ENCODE measurements around the gene KRTAP10-3. TPM values are rescaled to one million over a fixed set of nuclear protein-coding genes. Genes with fewer than 3 reads are reported as not detected.

The KRTAP10-3 gene
- total RNA-seq, 1 donor from 2014 or later: not detected

DNA sequence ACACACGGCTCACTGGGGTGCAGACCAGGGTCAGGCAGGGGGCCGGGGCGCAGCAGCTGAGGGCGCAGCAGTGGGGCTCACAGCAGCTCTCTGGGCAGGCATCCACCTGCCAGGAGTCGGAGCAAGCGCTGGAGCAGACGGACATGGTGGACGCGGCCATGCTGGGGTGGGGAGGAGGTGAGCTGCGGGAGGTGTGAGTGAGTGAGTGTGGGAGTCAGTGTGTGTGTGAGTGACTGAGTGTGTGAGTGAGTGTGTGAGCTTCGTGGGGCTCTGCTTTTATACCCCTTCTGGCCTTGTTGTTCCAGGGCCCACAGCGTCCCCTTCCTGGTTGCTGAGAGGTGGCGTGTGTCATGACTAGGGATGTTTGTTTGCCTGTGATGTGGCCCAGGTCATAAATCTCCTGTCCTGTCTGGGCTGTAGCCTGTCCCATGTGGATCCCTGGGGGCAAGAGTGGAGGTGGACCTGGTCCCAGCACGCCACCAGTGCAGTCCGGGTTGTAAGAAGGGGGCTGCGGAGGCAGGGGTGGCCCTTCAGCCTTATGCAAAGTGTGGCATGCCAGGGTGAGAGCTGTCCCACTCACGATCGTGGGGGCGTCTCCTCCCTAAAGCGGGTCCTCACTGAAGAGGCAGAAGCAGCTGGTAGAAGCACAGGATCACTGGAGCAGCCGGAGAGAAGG is 18.5 kb downstream of the KRTAP10-3 start, which contains the start of gene KRTAP10-1:
Gene KRTAP10-1, minus strand, starts transcription at position 205 of the 676 bp plus-strand sequence. Its CDS starts 45 bp downstream, at position 160.
- Mint-ChIP-seq H3K4me3 (ENCODE audit: unreplicated experiment) (no peak within 1 kb of the TSS), H3K27ac (ENCODE audit: unreplicated experiment) (no peak within 1 kb of the TSS), H3K36me3 (ENCODE audit: unreplicated experiment) (no peaks in the 10 kb centered on the region), H3K27me3 (ENCODE audit: unreplicated experiment) (peaks cover 12% of the 10 kb centered on the region), H3K9me3 (ENCODE audit: unreplicated experiment) (no peaks in the 10 kb centered on the region), H3K4me1 (ENCODE audit: unreplicated experiment) (no peaks in the 10 kb centered on the region)
- peak; percentile 83 for DNase-seq (ENCODE audit: extremely low spot score, unreplicated experiment)
- TF ChIP-seq, protein P1, sequence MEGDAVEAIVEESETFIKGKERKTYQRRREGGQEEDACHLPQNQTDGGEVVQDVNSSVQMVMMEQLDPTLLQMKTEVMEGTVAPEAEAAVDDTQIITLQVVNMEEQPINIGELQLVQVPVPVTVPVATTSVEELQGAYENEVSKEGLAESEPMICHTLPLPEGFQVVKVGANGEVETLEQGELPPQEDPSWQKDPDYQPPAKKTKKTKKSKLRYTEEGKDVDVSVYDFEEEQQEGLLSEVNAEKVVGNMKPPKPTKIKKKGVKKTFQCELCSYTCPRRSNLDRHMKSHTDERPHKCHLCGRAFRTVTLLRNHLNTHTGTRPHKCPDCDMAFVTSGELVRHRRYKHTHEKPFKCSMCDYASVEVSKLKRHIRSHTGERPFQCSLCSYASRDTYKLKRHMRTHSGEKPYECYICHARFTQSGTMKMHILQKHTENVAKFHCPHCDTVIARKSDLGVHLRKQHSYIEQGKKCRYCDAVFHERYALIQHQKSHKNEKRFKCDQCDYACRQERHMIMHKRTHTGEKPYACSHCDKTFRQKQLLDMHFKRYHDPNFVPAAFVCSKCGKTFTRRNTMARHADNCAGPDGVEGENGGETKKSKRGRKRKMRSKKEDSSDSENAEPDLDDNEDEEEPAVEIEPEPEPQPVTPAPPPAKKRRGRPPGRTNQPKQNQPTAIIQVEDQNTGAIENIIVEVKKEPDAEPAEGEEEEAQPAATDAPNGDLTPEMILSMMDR (IDR thresholded peaks at IDR 0.05): no peak

DNA sequence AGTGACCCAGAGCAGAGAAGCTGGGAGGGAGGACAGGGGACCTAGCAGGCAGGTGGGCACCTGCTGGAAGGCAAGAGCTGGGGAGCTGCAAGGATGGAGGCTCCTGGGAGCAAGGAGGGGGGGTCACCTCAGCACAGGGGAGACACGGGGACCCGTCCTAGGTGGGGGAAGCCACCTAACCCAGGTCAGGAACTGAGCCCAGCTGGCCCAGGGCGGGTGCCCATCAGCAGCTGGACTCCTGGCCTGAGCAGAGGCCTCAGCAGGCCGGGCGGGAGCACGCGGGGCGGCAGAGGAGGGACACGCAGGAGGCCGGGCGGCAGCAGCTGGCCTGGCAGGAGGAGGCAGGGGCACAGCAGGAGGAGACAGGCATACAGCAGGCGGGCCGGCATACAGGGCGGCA is 19.5 kb downstream of the KRTAP10-3 start:
- Mint-ChIP-seq H3K4me1 (ENCODE audit: unreplicated experiment) (no peaks in the 10 kb centered on the region), H3K27me3 (ENCODE audit: unreplicated experiment) (peaks cover 12% of the 10 kb centered on the region), H3K9me3 (ENCODE audit: unreplicated experiment) (no peaks in the 10 kb centered on the region), H3K27ac (ENCODE audit: unreplicated experiment) (no peak overlapping the region), H3K4me3 (ENCODE audit: unreplicated experiment) (no peak overlapping the region), H3K36me3 (ENCODE audit: unreplicated experiment) (no peaks in the 10 kb centered on the region)
- TF ChIP-seq, protein P1 (IDR thresholded peaks at IDR 0.05): no peak
- peak; percentile 81 for DNase-seq (ENCODE audit: extremely low spot score, unreplicated experiment)

DNA sequence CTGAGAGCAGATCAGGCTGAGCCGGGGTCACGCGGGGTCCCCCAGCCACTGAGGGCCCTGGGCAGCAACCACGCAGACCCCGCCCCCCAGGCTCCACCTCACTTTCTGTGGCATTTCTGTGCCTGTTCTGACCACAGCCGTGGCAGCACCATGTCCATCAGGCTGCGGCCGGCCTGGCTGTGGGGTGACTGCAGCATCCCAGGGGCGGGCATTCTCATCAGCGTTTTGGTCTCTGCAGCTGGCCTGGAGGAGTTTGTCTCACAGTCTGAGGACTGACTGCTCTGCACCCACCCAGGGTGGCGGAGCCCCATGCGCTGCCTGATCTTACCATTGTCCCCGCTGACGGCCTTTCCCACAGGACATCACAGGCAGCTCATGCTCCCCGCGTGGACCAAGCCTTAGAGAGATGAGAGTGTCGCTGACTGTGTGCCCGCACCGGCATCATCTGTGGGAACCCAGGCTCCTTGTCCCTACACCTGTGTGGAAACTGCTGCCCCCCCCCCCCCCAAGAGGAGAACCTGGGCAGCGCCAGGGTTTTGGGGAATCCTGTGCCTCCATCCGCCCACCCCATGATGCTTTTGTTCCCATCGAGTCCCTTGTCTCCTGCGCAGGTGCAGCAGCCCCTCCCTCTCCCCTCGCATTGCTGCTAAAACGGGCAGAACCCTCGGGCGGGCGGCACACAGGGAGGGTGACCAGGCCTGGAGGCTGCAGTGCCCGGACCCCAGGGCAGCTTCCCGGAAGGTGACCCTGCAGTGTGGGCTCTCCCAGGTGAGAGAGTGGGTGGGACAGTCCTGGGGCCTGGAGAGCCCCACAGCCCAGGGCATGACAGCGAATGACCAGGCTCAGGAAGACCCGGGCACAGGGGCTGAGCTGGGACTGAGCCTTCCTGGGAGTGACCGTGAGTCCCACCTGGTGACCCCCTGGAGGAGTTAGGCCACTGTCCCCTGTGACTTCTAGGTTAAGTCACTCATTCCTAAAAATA is 20.4 kb downstream of the KRTAP10-3 start:
- H3K36me3 Mint-ChIP-seq (ENCODE audit: unreplicated experiment): no peaks in the 10 kb centered on the region
- H3K4me1 Mint-ChIP-seq (ENCODE audit: unreplicated experiment): no peaks in the 10 kb centered on the region
- no peak overlapping the region for H3K27ac Mint-ChIP-seq (ENCODE audit: unreplicated experiment)
- DNase-seq (ENCODE audit: extremely low spot score, unreplicated experiment): peak; percentile 80
- H3K4me3 Mint-ChIP-seq (ENCODE audit: unreplicated experiment): no peak overlapping the region
- peaks cover 12% of the 10 kb centered on the region for H3K27me3 Mint-ChIP-seq (ENCODE audit: unreplicated experiment)
- H3K9me3 Mint-ChIP-seq (ENCODE audit: unreplicated experiment): no peaks in the 10 kb centered on the region
- TF ChIP-seq, protein P1 (IDR thresholded peaks at IDR 0.05): no peak

DNA sequence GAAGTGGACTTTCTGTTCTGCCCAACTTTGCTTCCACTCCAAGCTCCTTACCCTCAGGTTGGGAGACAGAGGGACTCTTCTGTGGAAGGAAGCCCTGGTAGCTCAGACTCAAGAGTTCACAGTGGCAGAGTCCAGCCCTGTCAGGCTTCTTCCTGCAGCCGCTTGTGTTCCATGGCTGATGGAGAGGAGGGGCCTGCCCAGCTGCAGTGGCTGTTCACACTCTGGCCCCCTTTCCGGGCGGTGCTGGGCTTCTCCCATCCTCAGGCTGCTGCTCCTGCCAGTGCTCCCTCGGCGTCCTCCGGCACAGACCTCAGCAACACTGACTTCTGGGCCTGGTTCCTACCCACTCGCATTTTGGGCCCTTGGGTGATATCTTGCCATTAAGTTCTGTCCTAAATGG is 22.6 kb downstream of the KRTAP10-3 start:
- no peak for DNase-seq (ENCODE audit: extremely low spot score, unreplicated experiment)
- TF ChIP-seq, protein P1 (IDR thresholded peaks at IDR 0.05): no peak
- no peak overlapping the region for H3K27ac Mint-ChIP-seq (ENCODE audit: unreplicated experiment)
- no peaks in the 10 kb centered on the region for H3K36me3 Mint-ChIP-seq (ENCODE audit: unreplicated experiment)
- no peaks in the 10 kb centered on the region for H3K9me3 Mint-ChIP-seq (ENCODE audit: unreplicated experiment)
- H3K4me1 Mint-ChIP-seq (ENCODE audit: unreplicated experiment): no peaks in the 10 kb centered on the region
- no peak overlapping the region for H3K4me3 Mint-ChIP-seq (ENCODE audit: unreplicated experiment)
- H3K27me3 Mint-ChIP-seq (ENCODE audit: unreplicated experiment): peaks cover 12% of the 10 kb centered on the region

DNA sequence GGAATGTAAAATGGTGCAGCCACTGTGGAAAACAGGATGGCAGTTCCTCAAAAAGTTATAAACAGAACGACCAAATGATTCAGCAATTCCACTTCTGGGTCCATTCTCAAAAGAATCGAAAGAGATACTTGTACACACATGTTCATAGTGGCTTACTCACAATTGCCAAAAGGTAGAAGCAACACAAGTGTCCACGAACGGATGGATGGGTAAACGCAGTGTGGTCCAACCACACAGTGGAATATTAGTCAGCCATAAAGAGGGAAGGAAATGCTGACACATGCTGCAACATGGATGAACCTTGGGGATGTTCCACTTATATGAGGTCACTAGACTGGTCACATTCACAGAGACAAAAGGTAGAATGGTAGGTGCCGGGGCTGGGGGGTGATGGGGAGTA is 23.9 kb downstream of the KRTAP10-3 start:
- DNase-seq (ENCODE audit: extremely low spot score, unreplicated experiment): no peak
- Mint-ChIP-seq H3K27ac (ENCODE audit: unreplicated experiment) (no peak overlapping the region), H3K4me1 (ENCODE audit: unreplicated experiment) (no peaks in the 10 kb centered on the region), H3K4me3 (ENCODE audit: unreplicated experiment) (no peak overlapping the region), H3K27me3 (ENCODE audit: unreplicated experiment) (peaks cover 12% of the 10 kb centered on the region), H3K36me3 (ENCODE audit: unreplicated experiment) (no peaks in the 10 kb centered on the region), H3K9me3 (ENCODE audit: unreplicated experiment) (no peaks in the 10 kb centered on the region)
- TF ChIP-seq, protein P1 (IDR thresholded peaks at IDR 0.05): no peak
